ENCODE measurements around the gene OTOP3. TPM values are rescaled to one million over a fixed set of nuclear protein-coding genes. Genes with fewer than 3 reads are reported as not detected.

Gene OTOP3
- polyA plus RNA-seq, 1 donor (not counting 4 experiments of a cell fraction or from before 2014, with no cell fraction given), result 0.03 TPM

DNA sequence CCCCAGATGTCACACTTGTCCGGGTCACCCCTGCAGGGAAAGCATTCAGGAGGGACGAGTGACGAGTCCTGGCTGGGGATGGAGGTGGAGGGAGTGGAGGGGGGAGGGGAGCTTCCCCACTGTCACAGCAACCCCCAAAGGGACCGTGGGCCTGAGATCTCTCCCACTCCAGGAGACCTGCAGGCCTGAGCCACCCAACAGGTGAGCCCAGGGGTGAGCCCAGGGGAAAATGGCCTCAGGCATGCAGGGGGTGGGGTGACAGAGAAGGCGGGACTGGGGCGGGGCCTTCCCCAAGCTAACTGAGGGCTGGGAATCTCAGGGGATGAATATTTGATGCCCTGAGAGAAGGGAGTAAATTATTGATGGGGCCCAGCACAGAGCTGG is 15.1 kb upstream of the OTOP3 start:
- dilution Hi-C loops (cut with MboI; ENCODE audit: extremely low pct_ligation_motif_present, low sequenced_read_pairs), result no loop called here
- Histone ChIP-seq H3K9ac (ENCODE audit: control insufficient read depth, extremely low read depth, insufficient read depth, low read length) (no peak overlapping the region), H3K9me1 (ENCODE audit: control insufficient read depth, extremely low read depth, insufficient read depth, low read length) (no peaks in the 10 kb centered on the region), H3K4me2 (ENCODE audit: control insufficient read depth, extremely low read depth, insufficient read depth, low read depth, low read length) (peak overlapping the region; percentile 27), H3K27ac (ENCODE audit: control insufficient read depth, insufficient read depth, low read length) (no peak overlapping the region), H3K27me3 (ENCODE audit: control insufficient read depth, extremely low read depth, insufficient read depth, low read length) (peaks cover 38% of the 10 kb centered on the region), H3K36me3 (ENCODE audit: control insufficient read depth in 2 of 2, extremely low read depth in 1 of 2, insufficient read depth in 2 of 2, low read length in 2 of 2) (no peaks in the 10 kb centered on the region), H2AFZ (ENCODE audit: control insufficient read depth, low read length) (peak overlapping the region; percentile 68), H4K20me1 (ENCODE audit: control insufficient read depth, extremely low read depth, insufficient read depth, low read length) (no peaks in the 10 kb centered on the region), H3K4me1 (ENCODE audit: control insufficient read depth, extremely low read depth, insufficient read depth, low read length) (peaks cover 19% of the 10 kb centered on the region), H3K9me3 (ENCODE audit: control insufficient read depth, low read depth, low read length) (no peaks in the 10 kb centered on the region), H3K4me3 (ENCODE audit: control insufficient read depth in 2 of 3, extremely low read depth in 1 of 3, insufficient read depth in 2 of 3, low read depth in 1 of 3, low read length in 3 of 3) (peak overlapping the region in 1 of 3 experiments; percentile 10), H3K79me2 (ENCODE audit: control insufficient read depth, insufficient read depth, low read length) (no peaks in the 10 kb centered on the region)
- FAIRE-seq (no peak), DNase-seq (ENCODE audit: low read depth, low spot score) (no peak)
- TF ChIP-seq, protein P1, sequence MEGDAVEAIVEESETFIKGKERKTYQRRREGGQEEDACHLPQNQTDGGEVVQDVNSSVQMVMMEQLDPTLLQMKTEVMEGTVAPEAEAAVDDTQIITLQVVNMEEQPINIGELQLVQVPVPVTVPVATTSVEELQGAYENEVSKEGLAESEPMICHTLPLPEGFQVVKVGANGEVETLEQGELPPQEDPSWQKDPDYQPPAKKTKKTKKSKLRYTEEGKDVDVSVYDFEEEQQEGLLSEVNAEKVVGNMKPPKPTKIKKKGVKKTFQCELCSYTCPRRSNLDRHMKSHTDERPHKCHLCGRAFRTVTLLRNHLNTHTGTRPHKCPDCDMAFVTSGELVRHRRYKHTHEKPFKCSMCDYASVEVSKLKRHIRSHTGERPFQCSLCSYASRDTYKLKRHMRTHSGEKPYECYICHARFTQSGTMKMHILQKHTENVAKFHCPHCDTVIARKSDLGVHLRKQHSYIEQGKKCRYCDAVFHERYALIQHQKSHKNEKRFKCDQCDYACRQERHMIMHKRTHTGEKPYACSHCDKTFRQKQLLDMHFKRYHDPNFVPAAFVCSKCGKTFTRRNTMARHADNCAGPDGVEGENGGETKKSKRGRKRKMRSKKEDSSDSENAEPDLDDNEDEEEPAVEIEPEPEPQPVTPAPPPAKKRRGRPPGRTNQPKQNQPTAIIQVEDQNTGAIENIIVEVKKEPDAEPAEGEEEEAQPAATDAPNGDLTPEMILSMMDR (optimal IDR thresholded peaks at IDR 0.05 in 1 of 3, IDR thresholded peaks at IDR 0.05 in 1 of 3, conservative IDR thresholded peaks at IDR 0.05 in 1 of 3; ENCODE audit: extremely low read depth in 1 of 3, insufficient read depth in 2 of 3, low read length in 3 of 3), result no peak
- TF ChIP-seq EZH2 (IDR thresholded peaks at IDR 0.05; ENCODE audit: low read length), result no peak

DNA sequence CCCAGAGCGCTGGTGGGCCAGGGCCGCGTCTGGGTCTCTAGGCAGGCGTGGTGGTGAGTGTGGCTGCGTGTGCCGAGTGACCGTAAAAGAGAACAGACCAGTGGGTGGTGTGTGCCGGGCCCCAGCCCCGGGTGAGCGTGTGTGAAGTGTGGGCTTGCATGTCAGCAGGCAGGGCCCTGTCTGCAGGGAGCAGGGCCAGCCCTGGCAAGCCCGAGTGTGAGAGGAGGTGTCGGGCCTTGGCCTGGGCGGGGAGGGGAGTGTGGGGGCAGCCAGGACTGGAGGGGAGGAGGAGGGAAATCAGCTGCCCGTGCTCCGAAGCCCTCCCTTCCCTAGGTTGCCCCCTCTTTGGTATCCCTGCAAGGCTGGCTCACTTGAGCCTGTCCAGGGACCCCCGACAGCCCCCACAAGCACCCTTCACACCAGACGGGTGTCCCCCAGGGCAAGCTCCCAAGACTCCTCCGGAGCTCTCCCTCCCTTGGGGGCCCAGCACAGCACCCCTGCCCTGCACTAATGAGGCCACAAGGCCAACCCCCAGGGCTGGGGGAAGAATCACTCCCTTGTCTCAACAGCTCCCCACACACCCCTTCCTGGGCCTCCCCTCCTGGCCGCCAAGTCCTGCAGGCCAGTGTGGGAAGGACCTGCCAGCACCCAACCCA is 14.5 kb upstream of the OTOP3 start:
- TF ChIP-seq, protein P1 (optimal IDR thresholded peaks at IDR 0.05 in 1 of 3, IDR thresholded peaks at IDR 0.05 in 1 of 3, conservative IDR thresholded peaks at IDR 0.05 in 1 of 3; ENCODE audit: extremely low read depth in 1 of 3, insufficient read depth in 2 of 3, low read length in 3 of 3), result no peak
- no peak for TF ChIP-seq EZH2 (IDR thresholded peaks at IDR 0.05; ENCODE audit: low read length)
- H2AFZ ChIP-seq (ENCODE audit: control insufficient read depth, low read length), result peak overlapping the region; percentile 68
- peak overlapping the region in 1 of 3 experiments; percentile 10 for H3K4me3 ChIP-seq (ENCODE audit: control insufficient read depth in 2 of 3, extremely low read depth in 1 of 3, insufficient read depth in 2 of 3, low read depth in 1 of 3, low read length in 3 of 3)
- dilution Hi-C loops (cut with MboI; ENCODE audit: extremely low pct_ligation_motif_present, low sequenced_read_pairs), result no loop called here
- peaks cover 19% of the 10 kb centered on the region for H3K4me1 ChIP-seq (ENCODE audit: control insufficient read depth, extremely low read depth, insufficient read depth, low read length)
- H3K27me3 ChIP-seq (ENCODE audit: control insufficient read depth, extremely low read depth, insufficient read depth, low read length), result peaks cover 43% of the 10 kb centered on the region
- no peaks in the 10 kb centered on the region for H3K9me1 ChIP-seq (ENCODE audit: control insufficient read depth, extremely low read depth, insufficient read depth, low read length)
- no peaks in the 10 kb centered on the region for H3K36me3 ChIP-seq (ENCODE audit: control insufficient read depth in 2 of 2, extremely low read depth in 1 of 2, insufficient read depth in 2 of 2, low read length in 2 of 2)
- no peak for DNase-seq (ENCODE audit: low read depth, low spot score)
- peak overlapping the region; percentile 45 for H3K4me2 ChIP-seq (ENCODE audit: control insufficient read depth, extremely low read depth, insufficient read depth, low read depth, low read length)
- H3K9ac ChIP-seq (ENCODE audit: control insufficient read depth, extremely low read depth, insufficient read depth, low read length), result no peak overlapping the region
- no peaks in the 10 kb centered on the region for H3K9me3 ChIP-seq (ENCODE audit: control insufficient read depth, low read depth, low read length)
- no peaks in the 10 kb centered on the region for H4K20me1 ChIP-seq (ENCODE audit: control insufficient read depth, extremely low read depth, insufficient read depth, low read length)
- H3K27ac ChIP-seq (ENCODE audit: control insufficient read depth, insufficient read depth, low read length), result no peak overlapping the region
- FAIRE-seq, result no peak
- no peaks in the 10 kb centered on the region for H3K79me2 ChIP-seq (ENCODE audit: control insufficient read depth, insufficient read depth, low read length)
